Kidney (tissue), 14 donors: ENCODE data around the gene FAM180B. TPM values are rescaled to one million over a fixed set of nuclear protein-coding genes. Genes with fewer than 3 reads are reported as not detected.

Experiments
- DNase-seq, 5 donors: peaks; one replicate each; pipeline ENCODE4 v3.0.0-alpha.2; 2013 to 2020
- FAIRE-seq: peaks from 2 replicates; lab custom pipeline; 2012; peaks lifted over from hg19 to GRCh38; lab: Jason Lieb, UNC
- H3K27ac ChIP-seq, 2 donors: one replicate each; pipeline ENCODE4 v1.7.0; 2013; ENCODE audit warnings: low read depth in 2 of 2, low read length in 2 of 2, inconsistent platforms in 1 of 2
- H3K27me3 ChIP-seq: one replicate; pipeline ENCODE4 v1.7.1; 2013; ENCODE audit warnings: low read length, inconsistent platforms; ENCODE audit not compliant: control insufficient read depth, insufficient read depth
- H3K36me3 ChIP-seq, 3 donors: one replicate each; pipeline versions ENCODE4 v1.7.0 to v1.7.1; 2013; ENCODE audit warnings: low read length in 3 of 3, control low read depth in 1 of 3, inconsistent platforms in 1 of 3; ENCODE audit not compliant: insufficient read depth in 3 of 3, control insufficient read depth in 2 of 3
- H3K4me1 ChIP-seq, 3 donors: one replicate each; pipeline versions ENCODE4 v1.7.0 to v1.7.1; 2013; ENCODE audit warnings: low read length in 3 of 3, inconsistent platforms in 1 of 3, low read depth in 1 of 3; ENCODE audit not compliant: control insufficient read depth in 2 of 3, insufficient read depth in 2 of 3
- H3K4me3 ChIP-seq, 3 donors: one replicate each; pipeline versions ENCODE4 v1.7.0 to v1.8.1; 2013; ENCODE audit warnings: low read length in 3 of 3, control low read depth in 1 of 3, inconsistent platforms in 1 of 3
- H3K9ac ChIP-seq, 3 donors: one replicate each; pipeline versions ENCODE4 v1.7.0 to v1.7.1; 2013; ENCODE audit warnings: low read length in 3 of 3, control low read depth in 1 of 3, inconsistent platforms in 1 of 3
- H3K9me3 ChIP-seq, 3 donors: one replicate each; pipeline versions ENCODE4 v1.7.0 to v1.7.1; 2013; ENCODE audit warnings: low read length in 3 of 3, control low read depth in 1 of 3, inconsistent platforms in 1 of 3; ENCODE audit not compliant: control insufficient read depth in 2 of 3, insufficient read depth in 1 of 3
- intact Hi-C: fragments of 100-400 bp; cut with DNase I; formaldehyde crosslinking; loops from one replicate; pipeline ENCODE4 v1.11.1; 2022
- polyA plus RNA-seq: library from polyadenylated mRNA; stranded (reverse); fragments of 350-450 nt; fragmentation: Illumina TruSeq; extraction: RNeasy Lipid Tissue Mini Kit (QIAGEN cat#74804); gene quantifications from one replicate; pipeline ENCODE4 v1.2.3, GENCODE V29; 2014; ENCODE audit warnings: low read depth, low replicate concordance; ENCODE audit not compliant: insufficient read depth
- total RNA-seq: library from RNA; stranded (reverse); fragmentation: NEBNext Ultra II Directional; extraction: Animal tissue kit (Norgen Biotek cat#: 25700); gene quantifications from one replicate; pipeline ENCODE4 v1.2.1, GENCODE V29; 2021
- TF ChIP-seq, protein P1 (sequence below): IDR thresholded peaks from 3 replicates; pipeline ENCODE4 v1.5.1; 2012; ENCODE audit warnings: mild to moderate bottlenecking, moderate library complexity, borderline replicate concordance; ENCODE audit not compliant: insufficient read depth; ENCODE audit errors: extremely low read depth
- donor health status: control.
- donor health status: control.
- donor health status: control.
- donor health status: control.
- donor health status: control.
- donor health status: DM: yes; HTN: yes; CAD: no.
- donor health status: Normal renal cell carcinoma (clear cell type).

Gene FAM180B
- total and polyA plus RNA-seq, 2 donors from 2014 or later: not detected

DNA sequence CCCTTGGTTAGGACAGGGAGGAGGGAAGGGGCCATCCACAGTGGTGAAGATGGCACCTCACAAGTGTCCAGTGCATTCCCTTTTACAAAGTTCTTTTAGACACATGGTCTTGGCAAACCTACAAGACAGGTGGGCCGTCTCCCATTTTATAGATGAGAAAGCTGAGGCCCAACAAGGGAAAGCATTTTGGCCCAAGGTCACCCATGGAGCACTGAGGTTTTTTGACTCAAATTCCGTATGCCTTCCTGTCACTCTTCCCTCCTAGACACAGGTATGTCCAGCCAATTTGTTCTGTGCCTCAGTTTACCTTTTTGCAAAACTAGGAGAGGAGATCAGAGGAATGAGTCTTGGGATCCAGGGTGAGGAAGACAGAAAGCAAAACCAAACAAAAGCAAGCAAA is 6.5 kb downstream of the FAM180B start:
- TF ChIP-seq, protein P1, sequence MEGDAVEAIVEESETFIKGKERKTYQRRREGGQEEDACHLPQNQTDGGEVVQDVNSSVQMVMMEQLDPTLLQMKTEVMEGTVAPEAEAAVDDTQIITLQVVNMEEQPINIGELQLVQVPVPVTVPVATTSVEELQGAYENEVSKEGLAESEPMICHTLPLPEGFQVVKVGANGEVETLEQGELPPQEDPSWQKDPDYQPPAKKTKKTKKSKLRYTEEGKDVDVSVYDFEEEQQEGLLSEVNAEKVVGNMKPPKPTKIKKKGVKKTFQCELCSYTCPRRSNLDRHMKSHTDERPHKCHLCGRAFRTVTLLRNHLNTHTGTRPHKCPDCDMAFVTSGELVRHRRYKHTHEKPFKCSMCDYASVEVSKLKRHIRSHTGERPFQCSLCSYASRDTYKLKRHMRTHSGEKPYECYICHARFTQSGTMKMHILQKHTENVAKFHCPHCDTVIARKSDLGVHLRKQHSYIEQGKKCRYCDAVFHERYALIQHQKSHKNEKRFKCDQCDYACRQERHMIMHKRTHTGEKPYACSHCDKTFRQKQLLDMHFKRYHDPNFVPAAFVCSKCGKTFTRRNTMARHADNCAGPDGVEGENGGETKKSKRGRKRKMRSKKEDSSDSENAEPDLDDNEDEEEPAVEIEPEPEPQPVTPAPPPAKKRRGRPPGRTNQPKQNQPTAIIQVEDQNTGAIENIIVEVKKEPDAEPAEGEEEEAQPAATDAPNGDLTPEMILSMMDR: no peak
- no peak for FAIRE-seq
- DNase-seq: no peak
- H3K36me3 ChIP-seq: no peaks in the 10 kb centered on the region
- H3K27ac ChIP-seq: no peak overlapping the region
- peaks cover 0 to 2% (median 0%) of the 10 kb centered on the region in 3 donors for H3K4me1 ChIP-seq
- intact Hi-C loops: no loop called here
- no peak overlapping the region for H3K9ac ChIP-seq
- no peaks in the 10 kb centered on the region for H3K9me3 ChIP-seq
- no peak overlapping the region for H3K4me3 ChIP-seq
- peaks cover 3% of the 10 kb centered on the region for H3K27me3 ChIP-seq

DNA sequence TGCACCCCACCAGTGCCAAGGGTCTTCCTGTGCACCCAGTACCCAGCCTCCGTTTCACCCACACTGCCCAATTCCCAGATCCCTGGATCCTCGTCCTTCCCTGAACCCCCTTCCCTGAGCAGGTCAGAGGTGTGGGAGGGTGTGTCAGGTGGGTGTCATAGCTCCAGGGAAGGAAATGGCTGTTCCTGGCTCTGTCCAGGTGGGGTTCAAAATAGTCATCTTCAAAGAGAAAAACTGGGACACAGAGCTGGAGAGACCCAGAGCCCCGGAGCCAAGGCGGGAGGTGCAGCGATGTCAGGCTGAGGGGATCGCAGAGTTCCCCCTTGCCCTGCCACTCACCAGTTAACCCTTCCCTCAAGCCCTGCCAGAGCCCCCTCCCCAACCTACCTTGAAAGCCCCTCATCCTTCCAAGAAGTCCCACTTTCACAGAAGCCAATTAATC is 7.0 kb downstream of the FAM180B start:
- intact Hi-C loops: no loop called here
- FAIRE-seq (no peak), DNase-seq (peak in 1 of 5 donors; percentile 29)
- Histone ChIP-seq H3K36me3 (no peaks in the 10 kb centered on the region), H3K4me1 (no peaks in the 10 kb centered on the region), H3K27me3 (peaks cover 3% of the 10 kb centered on the region), H3K4me3 (peak overlapping the region in 1 of 3 donors; percentile 21), H3K27ac (no peak overlapping the region), H3K9me3 (no peaks in the 10 kb centered on the region), H3K9ac (no peak overlapping the region)
- TF ChIP-seq, protein P1: no peak

DNA sequence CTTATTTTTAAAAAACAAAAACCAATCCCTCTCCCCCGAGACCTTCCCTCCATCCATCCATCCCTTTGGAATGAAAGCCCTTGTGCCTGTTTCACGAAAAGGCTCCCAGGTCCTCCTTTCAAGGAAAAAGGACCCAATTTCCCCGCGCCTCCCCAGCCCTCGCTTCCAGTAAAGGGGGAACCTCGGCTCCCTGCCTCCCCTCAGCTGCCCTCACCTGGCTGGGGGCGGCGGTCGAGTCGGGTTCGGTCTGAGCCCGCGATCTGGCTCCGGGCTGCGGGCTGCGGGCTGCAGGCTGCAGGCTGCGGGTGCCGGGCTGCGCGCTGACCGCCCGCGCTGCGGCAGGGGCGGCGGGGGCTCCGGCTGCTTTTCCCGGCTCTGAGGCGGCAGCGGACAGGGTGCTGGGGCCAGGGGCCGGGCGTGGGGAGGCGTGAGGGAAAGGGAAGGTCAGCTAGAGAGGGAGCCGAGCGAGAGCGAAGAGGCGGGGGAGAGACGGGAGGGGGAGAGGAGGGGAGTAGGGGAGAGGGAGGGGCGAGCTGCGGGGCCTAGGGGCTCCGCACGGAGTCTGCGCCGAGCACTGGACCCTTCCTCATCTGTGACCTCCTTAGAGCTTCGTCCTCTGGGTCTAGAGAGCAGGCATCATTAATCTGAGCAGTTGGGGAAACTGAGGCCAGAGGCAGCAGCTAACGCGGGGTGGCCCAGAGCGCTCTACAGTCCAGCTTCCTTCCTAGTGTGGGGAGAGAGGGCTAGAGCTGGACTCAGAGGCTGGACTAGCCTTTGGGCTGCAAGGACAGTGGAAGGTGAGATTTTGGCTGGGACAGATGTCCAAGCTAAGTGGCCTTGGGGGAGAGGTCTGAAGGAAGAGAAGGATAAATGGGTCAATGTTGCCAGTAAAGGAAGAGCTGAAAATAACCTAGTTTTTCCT is 7.7 kb downstream of the FAM180B start, which contains the start of gene C1QTNF4:
TSS of gene C1QTNF4 (minus strand) at position 478 of the 922 bp plus-strand sequence. CDS start 3,601 bp downstream, outside the sequence.
- peaks cover 3% of the 10 kb centered on the region for H3K27me3 ChIP-seq
- H3K9me3 ChIP-seq: no peaks in the 10 kb centered on the region
- TF ChIP-seq, protein P1: no peak
- H3K4me1 ChIP-seq: no peaks in the 10 kb centered on the region
- DNase-seq: peak; percentile 60 to 68 (median 64)
- FAIRE-seq: no peak
- no peak within 1 kb of the TSS for H3K27ac ChIP-seq
- intact Hi-C loops: no loop called here
- no peak within 1 kb of the TSS for H3K9ac ChIP-seq
- no peaks in the 10 kb centered on the region for H3K36me3 ChIP-seq
- peak within 1 kb of the TSS in 1 of 3 donors; percentile 23 for H3K4me3 ChIP-seq
